GM12878 (cell line): ENCODE data around the gene DUSP22. TPM values are rescaled to one million over a fixed set of nuclear protein-coding genes. Genes with fewer than 3 reads are reported as not detected.

Experiments
- CEBPZ ChIP-seq: fragments of 150-350 bp; IDR thresholded peaks from 2 replicates; pipeline ENCODE4 v1.6.1; 2016; ENCODE audit warnings: low read depth, low read length
- EZH2 ChIP-seq: IDR thresholded peaks from 2 replicates; pipeline ENCODE4 v1.6.1; 2012; ENCODE audit warnings: low read depth, mild to moderate bottlenecking, control low read depth, inconsistent platforms, low read length, borderline replicate concordance; ENCODE audit not compliant: control insufficient read depth
- HDGF ChIP-seq: fragments of 450-650 bp; IDR thresholded peaks from 2 replicates; pipeline ENCODE4 v1.6.1; 2016; ENCODE audit warnings: antibody characterized with exemption
- IRF4 ChIP-seq: IDR thresholded peaks from 2 replicates; pipeline ENCODE4 v1.6.1; 2011; ENCODE audit warnings: low read depth, low read length
- POLR2AphosphoS5 ChIP-seq: IDR thresholded peaks from 2 replicates; pipeline ENCODE4 v1.6.1; 2011; ENCODE audit warnings: mild to moderate bottlenecking, low read length, inconsistent platforms
- SIN3A ChIP-seq: IDR thresholded peaks from 2 replicates; pipeline ENCODE4 v1.6.1; 2012; ENCODE audit warnings: low read depth, low read length, improper control_type of control experiment
- SMAD1 ChIP-seq: fragments of 450-650 bp; IDR thresholded peaks from 2 replicates; pipeline ENCODE4 v1.6.1; 2018; ENCODE audit warnings: mild to moderate bottlenecking, low read depth; ENCODE audit not compliant: partially characterized antibody
- polyA plus RNA-seq, 11 experiments: library from polyadenylated mRNA; depleted of rRNA in 4 of 11; unstranded in 6 of 11; stranded (reverse) in 5 of 11; fragments of >200 nt; fragmentation: Nextera tagmentation in 4 of 11; fragmentation: Illumina TruSeq in 1 of 11; extraction: Ambion mirVana in 4 of 11; extraction: Trizol in 1 of 11; gene quantifications; 1 replicate in 1 of 11; 2 replicates in 10 of 11; pipeline versions ENCODE4 v1.2.1 to v1.2.3, GENCODE V29; 2011 to 2016; ENCODE audit warnings: inconsistent platforms in 2 of 11, missing spikeins in 2 of 11, low read depth in 1 of 11
- total RNA-seq, 4 experiments: library from RNA; depleted of rRNA in 3 of 4; stranded (reverse); fragments of >200 nt in 3 of 4; fragmentation: Illumina TruSeq in 1 of 4; extraction: Trizol in 1 of 4; gene quantifications; 2 replicates each; pipeline versions ENCODE4 v1.2.1 to v1.2.3, GENCODE V29; 2013 to 2021
- TF ChIP-seq, protein P1 (sequence below): IDR thresholded peaks from 2 replicates; pipeline ENCODE4 v1.6.1; 2012; ENCODE audit warnings: improper control_type of control experiment, low read depth, low read length; ENCODE audit not compliant: insufficient replicate concordance
- TF ChIP-seq, protein P2 (sequence below): fragments of 450-650 bp; IDR thresholded peaks from 2 replicates; pipeline ENCODE4 v1.6.1; 2016; ENCODE audit warnings: mild to moderate bottlenecking, moderate library complexity, borderline replicate concordance

DUSP22 gene
- total and polyA plus RNA-seq, 10 of the 15 experiments (the other 5 are each of a cell fraction or from before 2014, with no cell fraction given) = 78.9 to 156 (median 107) TPM

DNA sequence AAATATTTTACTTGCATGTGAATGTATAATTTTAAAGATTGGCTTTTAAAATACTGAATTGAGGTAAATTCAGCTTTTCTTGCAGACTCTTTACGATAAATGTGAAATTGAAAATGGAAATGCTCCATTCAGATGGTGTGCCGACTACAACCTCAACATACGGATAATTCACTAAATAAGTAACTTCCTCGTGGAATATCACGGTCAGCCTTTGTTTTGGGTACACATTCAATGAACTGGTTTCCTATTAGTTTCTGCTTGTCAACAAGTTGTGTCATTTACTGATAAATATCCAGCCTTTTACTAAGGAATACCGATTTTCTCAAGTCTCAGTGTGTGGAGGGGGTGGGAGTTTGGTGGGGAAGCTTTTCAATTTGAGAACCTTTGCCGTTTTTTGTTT is 96.9 kb downstream of the DUSP22 start (continued):
- TF ChIP-seq, protein P1, sequence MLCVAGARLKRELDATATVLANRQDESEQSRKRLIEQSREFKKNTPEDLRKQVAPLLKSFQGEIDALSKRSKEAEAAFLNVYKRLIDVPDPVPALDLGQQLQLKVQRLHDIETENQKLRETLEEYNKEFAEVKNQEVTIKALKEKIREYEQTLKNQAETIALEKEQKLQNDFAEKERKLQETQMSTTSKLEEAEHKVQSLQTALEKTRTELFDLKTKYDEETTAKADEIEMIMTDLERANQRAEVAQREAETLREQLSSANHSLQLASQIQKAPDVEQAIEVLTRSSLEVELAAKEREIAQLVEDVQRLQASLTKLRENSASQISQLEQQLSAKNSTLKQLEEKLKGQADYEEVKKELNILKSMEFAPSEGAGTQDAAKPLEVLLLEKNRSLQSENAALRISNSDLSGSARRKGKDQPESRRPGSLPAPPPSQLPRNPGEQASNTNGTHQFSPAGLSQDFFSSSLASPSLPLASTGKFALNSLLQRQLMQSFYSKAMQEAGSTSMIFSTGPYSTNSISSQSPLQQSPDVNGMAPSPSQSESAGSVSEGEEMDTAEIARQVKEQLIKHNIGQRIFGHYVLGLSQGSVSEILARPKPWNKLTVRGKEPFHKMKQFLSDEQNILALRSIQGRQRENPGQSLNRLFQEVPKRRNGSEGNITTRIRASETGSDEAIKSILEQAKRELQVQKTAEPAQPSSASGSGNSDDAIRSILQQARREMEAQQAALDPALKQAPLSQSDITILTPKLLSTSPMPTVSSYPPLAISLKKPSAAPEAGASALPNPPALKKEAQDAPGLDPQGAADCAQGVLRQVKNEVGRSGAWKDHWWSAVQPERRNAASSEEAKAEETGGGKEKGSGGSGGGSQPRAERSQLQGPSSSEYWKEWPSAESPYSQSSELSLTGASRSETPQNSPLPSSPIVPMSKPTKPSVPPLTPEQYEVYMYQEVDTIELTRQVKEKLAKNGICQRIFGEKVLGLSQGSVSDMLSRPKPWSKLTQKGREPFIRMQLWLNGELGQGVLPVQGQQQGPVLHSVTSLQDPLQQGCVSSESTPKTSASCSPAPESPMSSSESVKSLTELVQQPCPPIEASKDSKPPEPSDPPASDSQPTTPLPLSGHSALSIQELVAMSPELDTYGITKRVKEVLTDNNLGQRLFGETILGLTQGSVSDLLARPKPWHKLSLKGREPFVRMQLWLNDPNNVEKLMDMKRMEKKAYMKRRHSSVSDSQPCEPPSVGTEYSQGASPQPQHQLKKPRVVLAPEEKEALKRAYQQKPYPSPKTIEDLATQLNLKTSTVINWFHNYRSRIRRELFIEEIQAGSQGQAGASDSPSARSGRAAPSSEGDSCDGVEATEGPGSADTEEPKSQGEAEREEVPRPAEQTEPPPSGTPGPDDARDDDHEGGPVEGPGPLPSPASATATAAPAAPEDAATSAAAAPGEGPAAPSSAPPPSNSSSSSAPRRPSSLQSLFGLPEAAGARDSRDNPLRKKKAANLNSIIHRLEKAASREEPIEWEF = no peak
- TF ChIP-seq SMAD1 (no peak), IRF4 (no peak), CEBPZ (no peak), SIN3A (no peak), HDGF (no peak), POLR2AphosphoS5 (no peak), EZH2 (no peak)
- TF ChIP-seq, protein P2, sequence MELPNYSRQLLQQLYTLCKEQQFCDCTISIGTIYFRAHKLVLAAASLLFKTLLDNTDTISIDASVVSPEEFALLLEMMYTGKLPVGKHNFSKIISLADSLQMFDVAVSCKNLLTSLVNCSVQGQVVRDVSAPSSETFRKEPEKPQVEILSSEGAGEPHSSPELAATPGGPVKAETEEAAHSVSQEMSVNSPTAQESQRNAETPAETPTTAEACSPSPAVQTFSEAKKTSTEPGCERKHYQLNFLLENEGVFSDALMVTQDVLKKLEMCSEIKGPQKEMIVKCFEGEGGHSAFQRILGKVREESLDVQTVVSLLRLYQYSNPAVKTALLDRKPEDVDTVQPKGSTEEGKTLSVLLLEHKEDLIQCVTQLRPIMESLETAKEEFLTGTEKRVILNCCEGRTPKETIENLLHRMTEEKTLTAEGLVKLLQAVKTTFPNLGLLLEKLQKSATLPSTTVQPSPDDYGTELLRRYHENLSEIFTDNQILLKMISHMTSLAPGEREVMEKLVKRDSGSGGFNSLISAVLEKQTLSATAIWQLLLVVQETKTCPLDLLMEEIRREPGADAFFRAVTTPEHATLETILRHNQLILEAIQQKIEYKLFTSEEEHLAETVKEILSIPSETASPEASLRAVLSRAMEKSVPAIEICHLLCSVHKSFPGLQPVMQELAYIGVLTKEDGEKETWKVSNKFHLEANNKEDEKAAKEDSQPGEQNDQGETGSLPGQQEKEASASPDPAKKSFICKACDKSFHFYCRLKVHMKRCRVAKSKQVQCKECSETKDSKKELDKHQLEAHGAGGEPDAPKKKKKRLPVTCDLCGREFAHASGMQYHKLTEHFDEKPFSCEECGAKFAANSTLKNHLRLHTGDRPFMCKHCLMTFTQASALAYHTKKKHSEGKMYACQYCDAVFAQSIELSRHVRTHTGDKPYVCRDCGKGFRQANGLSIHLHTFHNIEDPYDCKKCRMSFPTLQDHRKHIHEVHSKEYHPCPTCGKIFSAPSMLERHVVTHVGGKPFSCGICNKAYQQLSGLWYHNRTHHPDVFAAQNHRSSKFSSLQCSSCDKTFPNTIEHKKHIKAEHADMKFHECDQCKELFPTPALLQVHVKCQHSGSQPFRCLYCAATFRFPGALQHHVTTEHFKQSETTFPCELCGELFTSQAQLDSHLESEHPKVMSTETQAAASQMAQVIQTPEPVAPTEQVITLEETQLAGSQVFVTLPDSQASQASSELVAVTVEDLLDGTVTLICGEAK = peak; percentile 58
